Activated B cell treated with CpG ODN at 0.5 μM for 24 hours (primary cell): ENCODE data around the gene AMFR. TPM values are rescaled to one million over a fixed set of nuclear protein-coding genes. Genes with fewer than 3 reads are reported as not detected.

Experiments used
- ATAC-seq: fragments of 200-7000 bp; cut with Tn5 transposase; one replicate; pipeline ENCODE4 v1.10.0; 2021; ENCODE audit warnings: low read depth, mild to moderate bottlenecking, moderate library complexity
- CTCF ChIA-PET: fragments of 350-600 bp; sonication (Branson Sonifier 250); formaldehyde crosslinking; loops from one replicate; lab custom pipeline; 2021; ENCODE audit warnings: antibody characterized with exemption; lab: Charles Lee
- POLR2A ChIA-PET: fragments of 350-600 bp; sonication (Branson Sonifier 250); formaldehyde crosslinking; loops from one replicate; lab custom pipeline; 2021; ENCODE audit warnings: antibody characterized with exemption; lab: Charles Lee
- DNase-seq: peaks from one replicate; pipeline ENCODE4 v3.0.0; 2022
- H3K27ac Mint-ChIP-seq: one replicate; pipeline ENCODE4 v1.8.0; 2020; ENCODE audit warnings: mixed read lengths
- H3K27me3 Mint-ChIP-seq: one replicate; pipeline ENCODE4 v1.8.0; 2021; ENCODE audit warnings: mixed read lengths
- H3K36me3 Mint-ChIP-seq: one replicate; pipeline ENCODE4 v1.8.0; 2021; ENCODE audit warnings: low read depth, mixed read lengths
- H3K4me1 Mint-ChIP-seq: one replicate; pipeline ENCODE4 v1.8.0; 2021; ENCODE audit warnings: mixed read lengths
- H3K4me3 Mint-ChIP-seq: one replicate; pipeline ENCODE4 v1.8.0; 2020; ENCODE audit warnings: mild to moderate bottlenecking, mixed read lengths
- H3K9me3 Mint-ChIP-seq: one replicate; pipeline ENCODE4 v1.8.0; 2020; ENCODE audit warnings: mixed read lengths
- CTCF ChIP-seq: fragments of 200-600 bp; IDR thresholded peaks from one replicate; pipeline ENCODE4 v1.8.0; 2022; ENCODE audit warnings: antibody characterized with exemption, mild to moderate bottlenecking
- intact Hi-C: fragments of 100-400 bp; cut with micrococcal nuclease; formaldehyde crosslinking; loops from one replicate; pipeline ENCODE4 v1.15.1; 2024
- total RNA-seq: library from RNA; stranded (reverse); gene quantifications from 2 replicates; pipeline ENCODE4 v1.2.3, GENCODE V29; 2022

AMFR gene
- total RNA-seq, 1 donor from 2014 or later, result 134 TPM

GRCh38 chr16:56411123-56411522 lies 14.2 kb downstream of the AMFR start:
- CTCF ChIA-PET, result no interaction called here
- H3K4me3 Mint-ChIP-seq, result no peak overlapping the region
- intact Hi-C loops, result no loop called here
- H3K4me1 Mint-ChIP-seq, result peaks cover 22% of the 10 kb centered on the region
- H3K27ac Mint-ChIP-seq, result no peak overlapping the region
- no peak for ATAC-seq
- peaks cover 71% of the 10 kb centered on the region for H3K36me3 Mint-ChIP-seq
- H3K9me3 Mint-ChIP-seq, result no peaks in the 10 kb centered on the region
- no peak for TF ChIP-seq CTCF
- no peaks in the 10 kb centered on the region for H3K27me3 Mint-ChIP-seq
- POLR2A ChIA-PET, result no interaction called here
- DNase-seq, result no peak

- DNase-seq (no peak), ATAC-seq (no peak)
- TF ChIP-seq CTCF, result no peak
- ChIA-PET CTCF (no interaction called here), POLR2A (no interaction called here)
- H3K4me3 Mint-ChIP-seq, result no peak overlapping the region
- no peaks in the 10 kb centered on the region for H3K27me3 Mint-ChIP-seq
- peaks cover 76% of the 10 kb centered on the region for H3K36me3 Mint-ChIP-seq
- intact Hi-C loops, result no loop called here
- peaks cover 7% of the 10 kb centered on the region for H3K4me1 Mint-ChIP-seq
- H3K9me3 Mint-ChIP-seq, result no peaks in the 10 kb centered on the region
- H3K27ac Mint-ChIP-seq, result no peak overlapping the region
Measured at GRCh38 chr16:56409195-56409594, 16.1 kb downstream of the AMFR start.

- Mint-ChIP-seq H3K27ac (peak overlapping the region; percentile 2), H3K9me3 (no peaks in the 10 kb centered on the region), H3K36me3 (peaks cover 74% of the 10 kb centered on the region), H3K27me3 (no peaks in the 10 kb centered on the region), H3K4me3 (no peak overlapping the region), H3K4me1 (peaks cover 4% of the 10 kb centered on the region)
- TF ChIP-seq CTCF, result no peak
- DNase-seq (no peak), ATAC-seq (no peak)
- CTCF ChIA-PET, result no interaction called here
- POLR2A ChIA-PET, result no interaction called here
- intact Hi-C loops, result no loop called here
Measured at GRCh38 chr16:56408379-56409098, 16.8 kb downstream of the AMFR start.

GRCh38 chr16:56405977-56406672 lies 19.2 kb downstream of the AMFR start:
- intact Hi-C loops, result loop anchor here (1.0 kb wide), 1 partner anchor 18 kb away; no protein-coding TSS in a partner anchor

More at GRCh38 chr16:56405977-56406672, 19.2 kb downstream of the AMFR start:
- DNase-seq, result no peak
- no peak for TF ChIP-seq CTCF
- Mint-ChIP-seq H3K27ac (no peak overlapping the region), H3K4me1 (peaks cover 2% of the 10 kb centered on the region), H3K4me3 (no peak overlapping the region), H3K36me3 (peaks cover 71% of the 10 kb centered on the region), H3K27me3 (no peaks in the 10 kb centered on the region), H3K9me3 (no peaks in the 10 kb centered on the region)
- ChIA-PET CTCF (interaction anchor here (1.1 kb wide), 1 partner anchor 18 kb away, joined by 3 read pairs; no protein-coding TSS in a partner anchor), POLR2A (interaction anchor here (0.7 to 1.0 kb wide), 2 partner anchors 14 to 15 kb away, joined by 3 to 4 read pairs; no protein-coding TSS in a partner anchor)
- ATAC-seq, result no peak
